DMS 273 treated with DMSO at 0.1 percent for 48 hours (cell line): ENCODE data around the gene CDK5.
A peak's percentile ranks its signal among the peaks of the same experiment; 100 is the strongest.
"Not testable (repeated sequence)": the region's sequence is repeated elsewhere in the genome, so short reads cannot be mapped to it uniquely, and the experiment has no call there.

Experiments used
- DNase-seq: peaks from one replicate; lab custom pipeline; 2025; lab: John Stamatoyannopoulos, UW

The CDK5 gene

DNA sequence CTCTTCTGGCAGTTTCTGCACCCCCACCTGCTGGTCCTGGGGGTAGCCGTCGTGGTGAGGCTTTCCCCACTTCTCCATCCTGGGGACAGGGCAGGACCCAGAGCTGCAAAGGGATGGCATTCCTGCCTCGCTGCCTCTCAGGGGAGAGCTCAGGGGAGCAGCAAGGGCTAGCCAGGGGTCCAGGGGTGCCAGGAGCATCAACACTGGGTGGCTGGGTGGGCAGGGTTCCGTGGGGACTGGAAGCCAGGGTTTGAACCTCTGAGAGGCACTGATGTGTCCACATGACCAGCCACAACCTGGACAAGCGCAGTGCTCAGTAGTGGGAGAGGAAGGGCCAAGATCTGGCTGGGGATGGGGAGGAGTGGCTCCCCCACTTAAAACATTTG is 23.8 kb downstream of the CDK5 start:
- DNase-seq = no peak

DNA sequence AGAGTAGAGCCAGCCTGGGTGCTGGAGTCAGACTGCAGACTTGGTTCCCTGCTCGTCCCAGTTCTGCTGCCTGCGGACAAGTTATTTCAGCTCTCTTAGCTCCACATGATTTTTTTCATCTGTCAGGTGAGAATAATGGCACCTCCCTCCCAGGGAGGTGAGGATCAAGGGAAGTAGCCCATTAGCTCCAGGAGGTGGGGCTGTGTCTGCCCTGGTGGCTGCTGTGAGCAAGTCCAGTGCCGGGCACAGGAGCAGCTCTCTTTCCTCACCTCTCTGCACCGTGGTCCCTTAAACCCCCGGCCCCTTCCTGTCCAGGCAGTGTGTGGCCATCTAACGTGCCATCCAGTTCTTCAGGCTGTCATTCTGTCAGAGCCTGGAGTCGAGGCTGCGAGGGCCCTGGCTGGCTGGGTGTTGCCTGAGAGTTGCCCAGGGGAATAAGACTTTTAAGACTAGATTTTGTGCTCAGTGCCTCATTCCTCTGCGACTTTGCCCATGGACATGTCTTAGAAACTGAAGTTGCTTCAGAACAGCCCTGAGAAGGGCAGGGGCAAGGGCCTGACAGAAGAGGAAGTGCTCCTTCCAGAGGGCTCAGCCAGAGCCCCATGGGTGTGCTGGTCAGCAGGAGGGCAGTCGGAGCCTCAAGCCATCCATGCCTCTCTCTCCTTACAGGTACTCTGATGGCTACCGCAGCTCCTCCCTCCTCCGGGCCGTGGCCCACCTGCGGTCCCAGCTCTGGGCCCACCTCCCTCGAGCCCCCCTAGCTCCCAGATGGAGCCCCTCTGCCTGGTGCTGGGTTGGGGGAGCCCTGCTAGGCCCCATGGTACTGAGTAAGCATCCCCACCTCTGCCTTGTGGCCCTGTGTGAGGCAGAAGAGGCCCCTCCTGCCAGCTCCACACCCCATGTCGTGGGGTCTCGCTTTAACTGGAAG is 24.5 kb downstream of the CDK5 start:
- no peak for DNase-seq

DNA sequence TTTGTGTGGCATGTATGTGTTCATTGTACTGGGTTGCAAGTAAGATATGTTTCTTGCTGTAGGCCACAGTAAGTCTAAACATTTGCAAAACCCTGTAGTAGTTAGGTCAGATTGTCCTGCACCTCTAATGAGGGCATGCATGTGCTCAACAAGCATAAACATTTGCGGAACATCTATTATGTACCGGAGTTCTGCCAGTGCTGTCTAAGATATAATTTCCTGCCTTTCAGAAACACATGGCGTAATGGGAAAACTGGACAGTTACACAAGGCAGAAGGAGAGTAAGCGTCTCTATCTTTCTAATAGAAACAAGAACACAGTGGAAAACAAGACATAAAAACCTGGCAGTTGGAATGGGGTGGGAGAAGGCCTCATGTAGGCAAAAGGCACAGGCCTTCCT is 26.7 kb downstream of the CDK5 start:
- no peak for DNase-seq

DNA sequence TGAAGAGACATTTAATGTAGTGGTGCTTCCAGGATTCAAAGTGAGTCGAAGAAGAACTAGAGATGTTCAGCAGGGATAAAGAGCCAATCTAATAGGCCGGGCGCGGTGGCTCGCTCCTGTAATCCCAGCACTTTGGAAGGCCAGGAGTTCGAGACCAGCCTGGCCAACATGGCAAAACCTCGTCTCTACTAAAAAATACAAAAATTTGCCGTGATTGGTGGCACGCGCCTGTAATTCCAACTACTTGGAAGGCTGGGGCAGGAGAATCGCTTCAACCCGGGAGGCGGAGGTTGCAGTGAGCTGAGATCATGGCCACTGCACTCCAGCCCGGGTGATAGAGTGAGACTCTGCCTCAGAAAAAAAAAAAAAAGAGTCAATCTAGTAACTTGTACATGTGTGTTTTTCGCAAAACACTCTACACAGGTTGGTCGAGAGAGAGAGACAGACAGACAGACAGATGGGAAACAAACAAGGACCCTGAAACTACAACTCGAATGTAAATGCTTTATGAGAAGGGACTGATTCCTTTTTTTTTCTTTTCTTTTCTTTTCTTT is 28.7 kb downstream of the CDK5 start:
- DNase-seq = no peak

DNA sequence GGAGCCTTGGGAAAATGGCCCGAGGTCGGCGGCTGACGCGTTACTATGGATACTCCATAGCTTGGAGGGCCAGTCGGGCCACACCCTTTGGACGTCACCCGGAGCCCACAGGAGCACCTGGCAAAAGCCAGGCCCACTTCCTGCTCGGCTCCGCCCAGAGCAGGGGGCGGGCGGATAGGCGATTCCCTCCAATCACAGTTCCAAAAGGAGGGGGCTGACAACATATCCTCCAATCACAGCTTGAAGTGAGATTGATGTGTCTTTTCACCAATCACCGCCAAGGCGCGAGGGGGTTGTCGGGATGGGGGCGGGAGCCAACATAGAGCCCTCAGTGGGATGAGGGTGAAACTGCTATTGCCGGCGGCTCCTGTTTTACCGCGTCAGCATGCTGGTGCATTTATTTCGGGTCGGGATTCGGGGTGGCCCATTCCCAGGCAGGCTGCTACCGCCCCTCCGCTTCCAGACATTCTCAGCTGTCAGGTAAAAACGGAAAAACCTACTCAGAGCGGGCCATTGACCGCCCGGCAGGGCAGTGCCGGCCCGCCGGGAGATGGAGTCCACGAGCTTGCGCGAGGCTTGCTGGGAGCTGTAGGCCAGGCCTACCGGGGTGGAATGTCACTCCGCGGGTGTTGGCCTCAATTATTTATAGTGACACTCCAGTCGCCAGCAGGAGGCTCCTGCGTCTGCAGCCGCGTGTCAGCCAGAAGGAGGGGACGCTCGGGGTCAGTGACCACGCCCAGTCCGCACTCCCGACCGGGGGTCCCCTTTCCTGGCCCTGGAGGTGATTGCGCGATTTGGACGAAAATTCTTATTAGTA is 29.4 kb downstream of the CDK5 start, which contains the start of gene ABCB8:
Gene ABCB8, plus strand, starts transcription at position 320 of the 817 bp plus-strand sequence. Its CDS starts 66 bp downstream, at position 386.
- DNase-seq = peak; percentile 99

DNA sequence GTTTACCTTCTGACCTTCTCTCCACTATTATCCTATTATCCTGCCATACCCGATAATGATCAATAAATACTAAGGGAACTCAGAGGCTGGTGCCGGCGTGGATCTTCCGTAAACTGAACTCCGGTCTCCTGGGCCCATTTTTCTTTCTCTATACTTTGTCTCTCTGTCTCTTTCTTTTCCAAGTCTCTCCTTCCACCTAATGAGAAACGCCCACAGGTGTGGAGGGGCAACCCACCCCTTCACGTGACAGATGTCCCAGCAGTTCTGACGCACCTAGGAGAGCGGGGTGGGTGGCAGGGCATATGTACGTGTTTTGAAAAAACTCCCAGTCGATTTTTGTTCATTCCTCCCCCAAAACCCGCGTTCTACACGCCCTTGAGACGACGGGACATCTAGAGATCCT is 30.0 kb downstream of the CDK5 start:
- DNase-seq = not testable (repeated sequence)

DNA sequence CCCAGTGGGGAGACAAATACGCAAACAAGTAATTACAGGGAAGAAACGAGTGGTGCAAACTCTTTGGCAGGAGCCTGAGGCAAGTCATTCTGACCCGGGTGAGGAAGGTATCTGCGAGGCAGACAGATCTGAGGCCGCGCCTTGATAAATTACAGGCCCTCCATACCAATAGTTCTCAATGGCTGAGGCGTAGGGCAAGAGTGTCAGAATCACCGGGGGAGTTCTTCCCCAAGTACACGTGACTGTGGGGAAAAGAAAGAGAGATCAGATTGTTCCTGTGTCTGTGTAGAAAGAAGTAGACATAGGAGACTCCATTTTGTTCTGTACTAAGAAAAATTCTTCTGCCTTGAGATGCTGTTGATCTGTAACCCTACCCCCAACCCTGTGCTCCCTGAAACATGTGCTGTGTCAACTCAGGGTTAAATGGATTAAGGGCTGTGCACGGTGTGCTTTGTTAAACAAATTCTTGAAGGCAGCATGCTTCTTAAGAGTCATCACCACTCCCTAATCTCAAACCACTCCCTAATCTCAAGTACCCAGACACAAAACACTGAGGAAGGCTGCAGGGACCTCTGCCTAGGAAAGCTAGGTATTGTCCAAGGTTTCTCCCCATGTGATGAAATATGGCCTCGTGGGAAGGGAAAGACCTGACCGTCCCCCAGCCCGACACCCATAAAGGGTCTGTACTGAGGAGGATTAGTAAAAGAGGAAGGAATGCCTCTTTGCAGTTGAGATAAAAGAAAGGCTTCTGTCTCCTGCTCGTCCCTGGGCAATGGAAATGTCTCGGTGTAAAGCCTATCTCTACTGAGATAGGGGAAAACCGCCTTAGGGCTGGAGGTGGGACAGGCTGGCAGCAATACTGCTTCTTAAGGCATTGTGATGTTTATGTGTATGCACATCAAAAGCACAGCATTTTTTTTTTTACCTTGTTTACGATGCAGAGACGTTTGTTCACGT is 30.6 kb downstream of the CDK5 start:
- not testable (repeated sequence) for DNase-seq

DNA sequence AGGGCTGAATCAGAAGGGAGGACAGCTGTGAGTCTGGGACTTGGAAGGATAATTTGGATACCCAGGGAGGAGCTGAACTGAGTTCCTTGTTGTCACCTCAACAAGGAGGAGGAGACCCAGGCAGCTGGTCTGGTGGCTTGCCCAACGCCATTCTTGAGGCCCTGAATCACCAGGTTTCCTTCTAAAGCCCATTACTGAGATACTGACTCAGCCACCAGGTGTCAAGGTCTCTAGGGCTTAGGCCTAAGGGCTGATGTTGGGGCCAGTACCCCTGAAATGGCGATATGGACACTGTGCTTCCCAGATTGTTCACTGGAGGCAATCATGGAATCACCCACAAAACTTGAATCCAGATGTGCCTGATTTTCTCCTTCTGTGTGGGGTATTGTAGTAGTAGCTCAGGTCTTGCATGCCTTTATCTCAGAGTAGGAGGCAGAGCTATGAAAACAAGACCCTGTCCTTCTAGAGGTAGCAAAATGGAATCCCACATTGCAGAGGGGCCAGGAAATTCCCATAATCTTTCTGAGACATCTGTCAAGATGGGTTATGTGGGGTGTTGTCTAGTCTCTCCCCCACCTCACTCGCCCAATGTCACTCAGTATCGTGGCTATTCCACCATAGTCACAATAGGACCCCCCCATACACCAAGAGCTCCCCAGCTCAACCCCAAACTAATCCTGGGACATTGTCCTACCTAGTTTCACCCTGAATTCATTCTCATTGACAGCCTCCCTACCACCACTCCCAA is 31.6 kb downstream of the CDK5 start:
- no peak for DNase-seq

DNA sequence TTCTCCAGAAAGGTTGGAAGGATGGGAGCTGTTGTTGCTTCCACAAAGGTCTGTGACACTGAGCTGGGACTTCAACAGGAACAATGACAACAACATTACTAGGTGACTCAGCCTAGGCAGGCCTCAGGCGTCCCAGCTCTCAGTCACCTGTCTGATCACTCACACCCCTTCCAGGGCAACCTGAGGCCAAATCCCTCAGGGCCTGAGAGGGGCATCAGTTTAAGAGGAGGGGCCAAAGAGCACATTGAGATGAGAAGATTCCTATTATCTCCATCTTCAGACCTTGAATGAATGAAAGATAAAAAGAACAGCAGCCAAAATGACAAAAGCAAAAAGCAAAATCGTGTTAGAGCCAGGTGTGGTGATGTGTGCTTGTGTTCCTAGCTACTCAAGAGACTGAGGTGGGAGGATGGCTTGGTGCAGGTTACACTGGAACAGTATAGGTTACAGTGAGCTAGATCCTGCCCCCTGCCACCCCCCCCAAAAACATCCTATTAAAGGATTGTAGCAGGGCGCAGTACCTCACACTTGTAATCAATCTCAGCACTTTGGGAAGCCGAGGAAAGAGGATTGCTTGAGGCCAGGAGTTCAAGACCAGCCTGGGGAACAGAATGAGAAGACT is 33.2 kb downstream of the CDK5 start, which contains the start of gene ATG9B:
Gene ATG9B, minus strand, starts transcription at position 60 of the 622 bp plus-strand sequence. CDS start 71 bp downstream, outside the sequence.
- no peak for DNase-seq

DNA sequence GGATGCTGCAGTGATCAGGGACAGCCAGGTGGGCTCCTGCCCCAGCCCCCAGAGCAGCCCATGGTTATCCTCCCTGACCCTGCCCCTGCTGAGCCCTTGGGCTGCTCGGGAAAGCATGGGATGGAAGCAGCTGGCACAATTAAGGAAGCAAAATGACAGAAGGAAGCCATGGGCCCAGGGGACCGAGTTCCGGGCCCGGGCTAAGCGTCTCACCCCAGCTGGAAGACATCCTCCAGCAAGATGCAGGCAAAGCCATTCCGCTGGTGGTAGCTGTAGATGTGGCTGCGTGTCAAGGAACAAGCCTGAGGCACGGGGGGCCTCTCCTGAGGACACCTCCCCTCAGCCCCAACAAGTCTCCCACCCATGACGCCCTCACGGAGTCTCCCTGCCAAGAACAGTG is 34.5 kb downstream of the CDK5 start:
- DNase-seq = no peak

DNA sequence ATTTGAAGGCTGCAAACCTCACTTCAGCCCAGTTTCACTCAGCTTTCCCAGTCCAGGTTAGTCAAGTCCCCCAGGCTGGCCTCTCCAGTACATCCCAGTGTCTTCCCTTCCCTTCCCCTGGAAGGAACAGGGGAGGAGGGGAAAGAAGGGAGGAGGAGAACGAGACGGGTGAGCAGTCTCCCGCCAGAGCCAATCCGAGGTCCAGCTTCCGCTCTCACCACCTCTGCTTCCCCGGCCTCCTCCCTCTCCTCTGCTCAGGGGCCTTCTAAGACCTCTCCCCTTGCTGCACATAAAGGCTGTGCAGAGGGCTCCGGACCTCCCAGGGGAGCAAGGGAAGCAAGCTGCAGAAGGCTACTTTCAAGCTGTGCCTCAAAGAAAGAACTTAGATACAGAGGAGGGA is 37.5 kb downstream of the CDK5 start:
- no peak for DNase-seq

DNA sequence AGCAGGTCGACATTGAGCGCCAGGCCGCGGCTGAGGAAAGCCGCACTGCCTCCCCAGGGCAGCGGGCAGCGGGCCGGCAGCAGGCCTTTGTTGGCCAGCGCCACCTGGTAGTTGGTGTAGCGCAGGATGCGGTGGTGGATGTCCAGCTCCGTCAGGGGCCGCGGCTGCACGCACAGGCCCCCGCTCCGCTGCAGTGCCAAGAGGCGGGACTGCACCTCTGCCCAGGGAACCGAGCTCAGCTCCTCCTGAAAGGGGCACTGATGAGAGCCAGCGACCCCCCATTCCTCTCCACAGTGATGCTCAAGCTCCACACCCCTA is 38.6 kb downstream of the CDK5 start:
- DNase-seq = no peak

DNA sequence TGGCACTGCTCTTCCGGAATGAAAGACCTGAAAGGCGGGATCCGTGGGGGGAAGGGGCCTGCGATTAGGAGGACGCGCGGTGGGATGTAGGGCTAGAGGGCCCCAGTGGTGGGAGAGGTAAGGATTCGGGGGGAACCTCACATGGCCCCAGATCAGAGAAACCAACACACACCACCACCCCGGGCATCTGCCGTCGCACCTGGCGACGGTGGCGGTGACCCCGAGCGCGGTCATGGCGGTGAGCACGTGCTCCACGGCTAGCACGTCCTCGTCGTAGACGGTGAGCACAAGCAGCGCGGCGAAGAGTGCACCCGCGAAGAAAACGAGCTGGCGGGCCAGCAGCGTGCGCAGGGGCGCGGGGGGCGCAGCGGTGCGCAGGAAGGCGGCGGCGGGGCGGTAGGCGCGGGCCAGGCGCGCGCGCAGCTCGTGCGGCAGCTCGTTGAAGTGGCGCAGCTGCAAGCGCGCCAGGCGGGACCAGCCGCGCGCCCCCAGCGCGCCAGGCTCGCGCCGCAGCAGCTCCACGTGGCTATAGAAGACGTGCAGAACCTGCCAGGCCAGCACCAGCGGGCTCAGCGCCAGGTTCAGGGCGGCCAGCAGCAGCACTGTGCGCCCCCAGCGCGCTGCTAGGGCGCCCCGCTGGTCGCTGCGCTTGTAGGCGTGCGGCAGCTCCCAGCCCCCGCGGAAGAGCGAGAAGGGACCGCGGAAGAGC is 39.1 kb downstream of the CDK5 start:
- DNase-seq = no peak

DNA sequence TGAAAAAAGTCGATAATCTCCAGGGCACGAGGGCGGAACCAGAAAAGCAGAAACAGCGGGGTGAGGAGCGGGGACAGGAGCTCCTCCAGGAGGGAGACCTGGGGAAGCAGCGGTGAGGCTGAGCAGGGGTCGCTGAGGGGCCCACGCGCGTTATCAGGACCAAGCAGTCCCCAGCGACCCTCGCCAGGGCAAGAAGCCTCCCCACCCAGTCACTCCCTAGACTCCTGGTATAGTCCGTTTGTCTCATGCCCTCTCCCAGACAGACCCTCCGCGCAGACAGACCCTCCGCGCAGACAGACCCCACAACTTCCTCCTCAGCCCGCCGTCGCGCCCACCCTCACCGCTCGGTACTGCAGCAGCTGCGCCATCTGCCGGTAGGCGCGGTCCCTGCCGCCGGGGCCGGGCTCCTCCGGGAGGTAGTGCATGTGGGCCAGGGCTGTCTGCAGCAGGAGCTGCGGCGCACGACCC is 39.7 kb downstream of the CDK5 start:
- peak; percentile 50 for DNase-seq

DNA sequence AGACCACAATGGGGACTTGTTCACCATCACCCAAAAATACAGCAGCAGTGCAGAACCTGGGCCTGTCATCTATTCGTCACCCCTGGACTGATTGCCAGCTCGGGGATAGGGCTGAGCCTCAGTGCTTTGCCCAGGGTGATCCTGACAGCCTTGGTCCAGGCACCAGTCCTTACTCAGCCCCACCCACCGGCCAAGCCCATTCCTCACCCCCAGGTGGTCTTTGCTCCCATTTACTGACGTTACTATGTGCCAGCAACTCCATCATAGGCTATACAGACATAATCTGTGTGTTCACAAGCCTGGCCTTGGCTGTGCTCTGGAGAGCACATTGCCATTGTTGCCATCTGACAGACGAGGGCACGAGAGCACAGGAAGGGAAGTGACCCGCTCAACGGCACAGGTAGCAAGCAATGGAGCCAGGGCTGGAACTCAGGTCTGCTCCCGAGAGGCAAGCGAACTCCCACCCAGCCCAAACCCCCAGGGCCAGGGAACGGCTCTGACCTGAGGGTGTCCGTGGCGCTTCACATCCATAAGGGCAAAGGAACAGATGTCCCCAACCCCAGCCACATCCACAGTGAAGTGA is 40.2 kb downstream of the CDK5 start:
- no peak for DNase-seq

DNA sequence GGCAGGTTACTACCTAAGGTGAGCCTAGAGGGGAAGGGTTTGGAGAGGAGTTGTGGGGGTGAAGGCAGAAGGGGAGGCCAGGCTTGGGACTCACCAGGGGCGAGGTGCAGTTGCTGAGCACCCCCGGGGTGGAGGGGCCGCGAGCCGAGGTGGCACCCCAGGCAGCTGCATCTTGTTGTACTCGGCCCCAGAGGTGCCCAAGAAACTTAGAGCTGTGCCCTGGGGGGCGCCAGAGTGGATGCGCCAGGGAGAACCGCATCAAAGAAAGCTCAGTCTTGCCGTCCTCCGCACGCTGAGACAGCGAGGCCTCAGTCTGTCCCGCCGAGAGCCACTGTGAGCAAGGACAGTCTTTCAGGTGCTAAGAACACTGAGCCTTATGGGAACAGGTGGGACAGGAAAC is 40.8 kb downstream of the CDK5 start:
- no peak for DNase-seq

DNA sequence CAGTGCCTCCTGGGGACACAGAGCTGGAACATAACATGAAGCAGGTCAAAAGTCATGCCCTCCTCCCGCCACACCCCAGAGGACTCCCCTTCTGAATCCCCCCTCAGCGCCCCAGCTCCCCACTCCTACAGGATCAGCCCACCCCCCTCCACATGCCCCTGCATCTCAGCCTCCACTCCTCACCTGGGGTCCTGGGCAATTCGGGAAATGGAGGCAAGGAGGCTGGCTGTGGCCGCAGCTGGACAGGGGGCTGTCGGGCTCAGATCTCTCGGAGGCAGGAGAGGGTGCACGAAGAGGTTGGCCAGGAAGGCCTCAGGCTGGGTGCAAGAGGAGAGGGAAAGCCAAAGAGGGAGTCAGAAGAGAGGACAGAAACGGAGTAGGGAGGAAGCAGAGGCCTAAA is 41.2 kb downstream of the CDK5 start:
- DNase-seq = no peak

DNA sequence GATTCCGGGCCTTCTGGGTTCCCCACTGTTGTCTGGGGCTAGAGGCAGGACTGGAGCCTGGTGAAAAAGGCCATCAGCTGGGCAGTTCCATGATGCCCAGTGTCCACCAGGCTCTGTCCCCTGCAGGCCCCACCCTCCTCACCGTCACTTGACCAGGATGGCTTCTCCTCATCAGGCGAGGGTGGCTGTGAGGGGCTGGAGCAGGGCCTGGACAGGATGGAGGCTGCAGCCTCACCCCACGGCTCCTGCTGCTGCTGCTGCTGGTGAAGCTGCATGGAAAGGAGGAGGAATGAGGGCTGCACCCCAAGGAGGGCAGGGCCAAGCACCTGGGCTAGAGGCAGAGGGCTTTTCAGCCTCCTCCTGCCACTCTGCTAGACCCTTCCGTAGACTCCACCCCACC is 41.7 kb downstream of the CDK5 start:
- DNase-seq = no peak

DNA sequence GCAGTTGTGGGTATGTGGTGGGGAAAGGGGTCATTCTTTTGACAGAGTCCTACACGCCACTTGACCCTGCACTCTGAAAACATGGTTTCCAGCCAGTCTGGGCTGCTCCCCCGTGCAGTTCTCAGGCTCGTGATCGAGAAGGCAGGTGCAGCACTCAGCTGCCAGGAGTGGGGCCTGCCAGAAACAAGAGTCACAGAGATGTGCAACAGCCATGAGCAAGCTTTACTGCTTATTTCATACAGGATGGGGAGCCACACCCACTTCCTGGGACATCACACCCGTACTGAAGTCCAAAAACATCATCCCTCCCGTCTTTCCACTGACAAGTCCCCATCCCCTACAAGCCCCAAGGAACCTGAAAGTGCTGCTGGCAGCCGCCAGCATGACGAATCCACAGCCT is 42.7 kb downstream of the CDK5 start:
- no peak for DNase-seq
